DND-41 (cell line): Measurements from ENCODE around the gene PPP4C.

Experiments
- CTCF ChIP-seq: IDR thresholded peaks from 2 replicates; pipeline ENCODE4 v1.5.1; 2012; ENCODE audit warnings: borderline replicate concordance, low read length, moderate library complexity, mild to moderate bottlenecking; ENCODE audit not compliant: poor library complexity, severe bottlenecking; ENCODE audit errors: extremely low read depth
- EZH2 ChIP-seq: IDR thresholded peaks from 3 replicates; pipeline ENCODE4 v1.6.1; 2012; ENCODE audit warnings: borderline replicate concordance, low read depth, mild to moderate bottlenecking, moderate library complexity, low read length, inconsistent platforms; ENCODE audit not compliant: severe bottlenecking

GRCh38 chr16:30054959-30055553, 20.7 kb upstream of the PPP4C start:
- TF ChIP-seq CTCF (peak; percentile 71), EZH2 (no peak)
